Uterus (tissue), 2 donors: ENCODE results near the gene OSTM1.

Source experiments
- CTCF ChIP-seq, 4 experiments: fragments of 200-600 bp in 2 of 4; fragments of 450-650 bp in 2 of 4; sonication (generic) in 2 of 4; IDR thresholded peaks; one replicate each; pipeline ENCODE4 v1.5.1; 2016 to 2019; ENCODE audit warnings: antibody characterized with exemption in 4 of 4, mild to moderate bottlenecking in 2 of 4, moderate library complexity in 1 of 4
- POLR2A ChIP-seq, 2 donors: fragments of 450-650 bp; IDR thresholded peaks; one replicate each; pipeline ENCODE4 v1.6.1; 2016; ENCODE audit warnings: antibody characterized with exemption in 2 of 2, mild to moderate bottlenecking in 1 of 2, moderate library complexity in 1 of 2

GRCh38 chr6:108118359-108118724 lies 43.8 kb upstream of the OSTM1 start:
- TF ChIP-seq CTCF (IDR thresholded peaks at IDR 0.05) (no peak), POLR2A (IDR thresholded peaks at IDR 0.05) (no peak)
